ENCODE data around the gene TDRD3. TPM values are rescaled to one million over a fixed set of nuclear protein-coding genes. Genes with fewer than 3 reads are reported as not detected.

Gene TDRD3
- total RNA-seq, 1 experiment from 2014 or later = 17.2 TPM

GRCh38 chr13:60492187-60492586 lies 95.2 kb downstream of the TDRD3 start:
- peaks cover 34% of the 10 kb centered on the region for H3K9me3 Mint-ChIP-seq (ENCODE audit: unreplicated experiment)
- H3K27me3 Mint-ChIP-seq (ENCODE audit: insufficient read depth, unreplicated experiment) = no peaks in the 10 kb centered on the region
- ChIA-PET CTCF (no interaction called here), POLR2A (no interaction called here)
- Histone ChIP-seq H3K4me1 (no peaks in the 10 kb centered on the region), H3K27me3 (replicated peaks; ENCODE audit: control insufficient read depth, insufficient read depth, low read length) (no peaks in the 10 kb centered on the region), H3K9me3 (no peaks in the 10 kb centered on the region), H3K36me3 (ENCODE audit: control insufficient read depth, insufficient read depth, low read length) (0 out of 2 replicates have a peak, but pooled peaks cover 1% of the 10 kb centered on the region), H3K4me3 (ENCODE audit: low read depth, low read length) (no peak overlapping the region)
- intact Hi-C loops (cut with micrococcal nuclease; ENCODE audit: unreplicated experiment) = no loop called here
- DNase-seq = no peak
- no peak overlapping the region for H3K4me3 Mint-ChIP-seq (ENCODE audit: unreplicated experiment)
- no TSS peak for BruUV-seq (replicated peaks)
- H3K36me3 Mint-ChIP-seq (ENCODE audit: insufficient read depth, unreplicated experiment) = peaks cover 12% of the 10 kb centered on the region
- H3K27ac Mint-ChIP-seq (ENCODE audit: unreplicated experiment) = no peak overlapping the region
- no peak for TF ChIP-seq CTCF (IDR thresholded peaks at IDR 0.05; ENCODE audit: insufficient read depth in 1 of 2, low read depth in 1 of 2, low read length in 1 of 2, severe bottlenecking in 1 of 2, unreplicated experiment in 1 of 2)
- no peaks in the 10 kb centered on the region for H3K4me1 Mint-ChIP-seq (ENCODE audit: low read depth, unreplicated experiment)

- peaks cover 34% of the 10 kb centered on the region for H3K9me3 Mint-ChIP-seq (ENCODE audit: unreplicated experiment)
- H3K27me3 Mint-ChIP-seq (ENCODE audit: insufficient read depth, unreplicated experiment) = no peaks in the 10 kb centered on the region
- ChIA-PET CTCF (no interaction called here), POLR2A (no interaction called here)
- peaks cover 12% of the 10 kb centered on the region for H3K36me3 Mint-ChIP-seq (ENCODE audit: insufficient read depth, unreplicated experiment)
- Histone ChIP-seq H3K27me3 (replicated peaks; ENCODE audit: control insufficient read depth, insufficient read depth, low read length) (no peaks in the 10 kb centered on the region), H3K4me1 (no peaks in the 10 kb centered on the region), H3K9me3 (no peaks in the 10 kb centered on the region), H3K4me3 (ENCODE audit: low read depth, low read length) (no peak overlapping the region), H3K36me3 (ENCODE audit: control insufficient read depth, insufficient read depth, low read length) (0 out of 2 replicates have a peak, but pooled peaks cover 1% of the 10 kb centered on the region)
- no peaks in the 10 kb centered on the region for H3K4me1 Mint-ChIP-seq (ENCODE audit: low read depth, unreplicated experiment)
- H3K4me3 Mint-ChIP-seq (ENCODE audit: unreplicated experiment) = no peak overlapping the region
- no peak overlapping the region for H3K27ac Mint-ChIP-seq (ENCODE audit: unreplicated experiment)
- TF ChIP-seq CTCF (IDR thresholded peaks at IDR 0.05; ENCODE audit: insufficient read depth in 1 of 2, low read depth in 1 of 2, low read length in 1 of 2, severe bottlenecking in 1 of 2, unreplicated experiment in 1 of 2) = no peak
- DNase-seq = no peak
- intact Hi-C loops (cut with micrococcal nuclease; ENCODE audit: unreplicated experiment) = no loop called here
- BruUV-seq (replicated peaks) = no TSS peak
Observed at GRCh38 chr13:60494296-60494695, 97.3 kb downstream of the TDRD3 start.

GRCh38 chr13:60501236-60501635 lies 104.2 kb downstream of the TDRD3 start:
- DNase-seq = no peak
- H3K4me1 Mint-ChIP-seq (ENCODE audit: low read depth, unreplicated experiment) = no peaks in the 10 kb centered on the region
- Histone ChIP-seq H3K36me3 (ENCODE audit: control insufficient read depth, insufficient read depth, low read length) (0 out of 2 replicates have a peak, but pooled peaks cover 1% of the 10 kb centered on the region), H3K4me1 (no peaks in the 10 kb centered on the region), H3K27me3 (replicated peaks; ENCODE audit: control insufficient read depth, insufficient read depth, low read length) (no peaks in the 10 kb centered on the region), H3K4me3 (ENCODE audit: low read depth, low read length) (no peak overlapping the region), H3K9me3 (peaks cover 22% of the 10 kb centered on the region)
- H3K27ac Mint-ChIP-seq (ENCODE audit: unreplicated experiment) = no peak overlapping the region
- H3K27me3 Mint-ChIP-seq (ENCODE audit: insufficient read depth, unreplicated experiment) = no peaks in the 10 kb centered on the region
- intact Hi-C loops (cut with micrococcal nuclease; ENCODE audit: unreplicated experiment) = no loop called here
- POLR2A ChIA-PET = no interaction called here
- H3K9me3 Mint-ChIP-seq (ENCODE audit: unreplicated experiment) = peaks cover 47% of the 10 kb centered on the region
- CTCF ChIA-PET = no interaction called here
- no TSS peak for BruUV-seq (replicated peaks)
- peaks cover 16% of the 10 kb centered on the region for H3K36me3 Mint-ChIP-seq (ENCODE audit: insufficient read depth, unreplicated experiment)
- TF ChIP-seq CTCF (IDR thresholded peaks at IDR 0.05; ENCODE audit: insufficient read depth in 1 of 2, low read depth in 1 of 2, low read length in 1 of 2, severe bottlenecking in 1 of 2, unreplicated experiment in 1 of 2) = no peak
- no peak overlapping the region for H3K4me3 Mint-ChIP-seq (ENCODE audit: unreplicated experiment)

Measured in Caco-2 (cell line).